ENCODE results near the gene PER3.
"Not testable (repeated sequence)": the region's sequence is repeated elsewhere in the genome, so short reads cannot be mapped to it uniquely, and the experiment has no call there.

The PER3 gene

GRCh38 chr1:7786795-7787194 lies 2.7 kb downstream of the PER3 start:
- no peak for DNase-seq (ENCODE audit: low read depth, low spot score)
- H3K9ac ChIP-seq (ENCODE audit: insufficient read length, low read depth): no peak overlapping the region
- TF ChIP-seq YY1 (IDR thresholded peaks at IDR 0.05; ENCODE audit: insufficient read depth, insufficient read length) (no peak), ZNF274 (IDR thresholded peaks at IDR 0.05; ENCODE audit: low read depth, low read length) (no peak), SUZ12 (IDR thresholded peaks at IDR 0.05; ENCODE audit: extremely low read depth, insufficient read depth, insufficient read length) (no peak)
- no peaks in the 10 kb centered on the region for H3K4me1 ChIP-seq (ENCODE audit: insufficient read depth, insufficient read length)
- H3K9me3 ChIP-seq (ENCODE audit: insufficient read depth, low read length): peaks cover 29% of the 10 kb centered on the region
- peaks cover 9% of the 10 kb centered on the region for H3K36me3 ChIP-seq (ENCODE audit: insufficient read depth, insufficient read length, low read length)
- no peak overlapping the region for H3K4me3 ChIP-seq (ENCODE audit: insufficient read length, low read depth)
- H3K27me3 ChIP-seq (ENCODE audit: insufficient read depth, insufficient read length): peaks cover 5% of the 10 kb centered on the region

- no peak for DNase-seq (ENCODE audit: low read depth, low spot score)
- peaks cover 36% of the 10 kb centered on the region for H3K9me3 ChIP-seq (ENCODE audit: insufficient read depth, low read length)
- H3K27me3 ChIP-seq (ENCODE audit: insufficient read depth, insufficient read length): peaks cover 3% of the 10 kb centered on the region
- TF ChIP-seq SUZ12 (IDR thresholded peaks at IDR 0.05; ENCODE audit: extremely low read depth, insufficient read depth, insufficient read length) (no peak), YY1 (IDR thresholded peaks at IDR 0.05; ENCODE audit: insufficient read depth, insufficient read length) (no peak), ZNF274 (IDR thresholded peaks at IDR 0.05; ENCODE audit: low read depth, low read length) (no peak)
- peaks cover 9% of the 10 kb centered on the region for H3K36me3 ChIP-seq (ENCODE audit: insufficient read depth, insufficient read length, low read length)
- no peaks in the 10 kb centered on the region for H3K4me1 ChIP-seq (ENCODE audit: insufficient read depth, insufficient read length)
- H3K4me3 ChIP-seq (ENCODE audit: insufficient read length, low read depth): no peak overlapping the region
- H3K9ac ChIP-seq (ENCODE audit: insufficient read length, low read depth): no peak overlapping the region
Observed at GRCh38 chr1:7789828-7790227, 5.7 kb downstream of the PER3 start.

DNA sequence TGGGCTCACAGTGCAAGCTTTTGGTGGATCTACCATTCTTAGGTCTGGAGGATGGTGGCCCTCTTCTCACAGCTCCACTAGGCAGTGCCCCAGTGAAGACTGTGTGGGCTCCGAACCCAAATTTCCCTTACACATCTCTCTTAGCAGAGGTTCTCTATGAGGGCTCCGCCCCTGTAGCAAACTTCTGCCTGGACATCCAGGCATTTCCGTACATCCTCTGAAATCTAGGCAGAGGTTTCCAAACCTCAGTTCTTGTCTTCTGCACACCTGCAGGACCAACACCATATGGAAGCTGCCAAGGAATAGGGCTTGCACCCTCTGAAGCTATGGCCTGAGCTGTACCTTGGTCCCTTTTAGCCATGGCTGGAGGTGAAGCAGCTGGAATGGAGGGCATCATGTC lies 6.9 kb downstream of the PER3 start:
- H3K9me3 ChIP-seq (ENCODE audit: insufficient read depth, low read length): peaks cover 36% of the 10 kb centered on the region
- H3K36me3 ChIP-seq (ENCODE audit: insufficient read depth, insufficient read length, low read length); H3K27me3 ChIP-seq (ENCODE audit: insufficient read depth, insufficient read length); H3K4me1 ChIP-seq (ENCODE audit: insufficient read depth, insufficient read length); H3K9ac ChIP-seq (ENCODE audit: insufficient read length, low read depth); H3K4me3 ChIP-seq (ENCODE audit: insufficient read length, low read depth); DNase-seq (ENCODE audit: low read depth, low spot score): not testable (repeated sequence)

GRCh38 chr1:7795406-7795805 lies 11.3 kb downstream of the PER3 start:
- Histone ChIP-seq H3K36me3 (ENCODE audit: insufficient read depth, insufficient read length, low read length) (no peaks in the 10 kb centered on the region), H3K4me1 (ENCODE audit: insufficient read depth, insufficient read length) (no peaks in the 10 kb centered on the region), H3K27me3 (ENCODE audit: insufficient read depth, insufficient read length) (no peaks in the 10 kb centered on the region), H3K4me3 (ENCODE audit: insufficient read length, low read depth) (no peak overlapping the region), H3K9me3 (ENCODE audit: insufficient read depth, low read length) (peaks cover 22% of the 10 kb centered on the region), H3K9ac (ENCODE audit: insufficient read length, low read depth) (no peak overlapping the region)
- no peak for DNase-seq (ENCODE audit: low read depth, low spot score)
- no peak for TF ChIP-seq ZNF274 (IDR thresholded peaks at IDR 0.05; ENCODE audit: low read depth, low read length)
- TF ChIP-seq YY1 (IDR thresholded peaks at IDR 0.05; ENCODE audit: insufficient read depth, insufficient read length): no peak
- TF ChIP-seq SUZ12 (IDR thresholded peaks at IDR 0.05; ENCODE audit: extremely low read depth, insufficient read depth, insufficient read length): no peak

GRCh38 chr1:7805460-7805859 lies 21.4 kb downstream of the PER3 start:
- TF ChIP-seq SUZ12 (IDR thresholded peaks at IDR 0.05; ENCODE audit: extremely low read depth, insufficient read depth, insufficient read length): no peak
- no peak for TF ChIP-seq ZNF274 (IDR thresholded peaks at IDR 0.05; ENCODE audit: low read depth, low read length)
- no peak for TF ChIP-seq YY1 (IDR thresholded peaks at IDR 0.05; ENCODE audit: insufficient read depth, insufficient read length)
- H3K27me3 ChIP-seq (ENCODE audit: insufficient read depth, insufficient read length): no peaks in the 10 kb centered on the region
- no peak overlapping the region for H3K9ac ChIP-seq (ENCODE audit: insufficient read length, low read depth)
- no peaks in the 10 kb centered on the region for H3K4me1 ChIP-seq (ENCODE audit: insufficient read depth, insufficient read length)
- no peak for DNase-seq (ENCODE audit: low read depth, low spot score)
- H3K4me3 ChIP-seq (ENCODE audit: insufficient read length, low read depth): no peak overlapping the region
- peaks cover 2% of the 10 kb centered on the region for H3K36me3 ChIP-seq (ENCODE audit: insufficient read depth, insufficient read length, low read length)
- H3K9me3 ChIP-seq (ENCODE audit: insufficient read depth, low read length): no peaks in the 10 kb centered on the region

DNA sequence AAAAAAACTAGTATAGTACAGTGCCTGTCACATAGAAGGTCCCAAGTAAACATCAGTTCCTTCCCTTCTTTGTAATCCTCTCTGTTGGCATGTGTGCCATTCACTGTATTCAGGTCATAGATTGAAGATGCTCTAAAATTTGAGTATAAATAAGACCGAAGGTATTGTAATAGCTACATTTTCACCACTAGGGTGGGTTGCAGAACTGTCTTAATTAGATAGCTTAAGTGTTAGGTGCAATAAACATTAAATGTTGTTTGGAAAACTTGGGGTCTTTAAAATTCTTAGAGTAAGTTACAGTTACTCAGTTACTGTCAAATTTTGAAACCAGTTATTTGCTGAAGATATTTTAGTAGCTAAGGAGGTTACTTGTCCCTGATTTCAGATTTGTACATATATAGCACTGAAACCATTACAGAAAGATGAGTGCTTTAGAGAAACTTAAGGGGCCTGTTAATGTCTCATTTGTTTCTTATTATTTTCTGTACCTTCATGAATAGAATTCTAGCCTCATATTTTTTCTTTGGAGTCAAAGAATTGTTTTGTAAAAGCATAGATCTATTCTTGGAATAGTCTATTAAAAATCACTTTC lies 24.3 kb downstream of the PER3 start:
- no peak overlapping the region for H3K4me3 ChIP-seq (ENCODE audit: insufficient read length, low read depth)
- H3K36me3 ChIP-seq (ENCODE audit: insufficient read depth, insufficient read length, low read length): no peaks in the 10 kb centered on the region
- H3K27me3 ChIP-seq (ENCODE audit: insufficient read depth, insufficient read length): no peaks in the 10 kb centered on the region
- peaks cover 8% of the 10 kb centered on the region for H3K9me3 ChIP-seq (ENCODE audit: insufficient read depth, low read length)
- no peak overlapping the region for H3K9ac ChIP-seq (ENCODE audit: insufficient read length, low read depth)
- no peak for TF ChIP-seq ZNF274 (IDR thresholded peaks at IDR 0.05; ENCODE audit: low read depth, low read length)
- TF ChIP-seq YY1 (IDR thresholded peaks at IDR 0.05; ENCODE audit: insufficient read depth, insufficient read length): no peak
- no peak for TF ChIP-seq SUZ12 (IDR thresholded peaks at IDR 0.05; ENCODE audit: extremely low read depth, insufficient read depth, insufficient read length)
- DNase-seq (ENCODE audit: low read depth, low spot score): no peak
- H3K4me1 ChIP-seq (ENCODE audit: insufficient read depth, insufficient read length): no peaks in the 10 kb centered on the region

DNA sequence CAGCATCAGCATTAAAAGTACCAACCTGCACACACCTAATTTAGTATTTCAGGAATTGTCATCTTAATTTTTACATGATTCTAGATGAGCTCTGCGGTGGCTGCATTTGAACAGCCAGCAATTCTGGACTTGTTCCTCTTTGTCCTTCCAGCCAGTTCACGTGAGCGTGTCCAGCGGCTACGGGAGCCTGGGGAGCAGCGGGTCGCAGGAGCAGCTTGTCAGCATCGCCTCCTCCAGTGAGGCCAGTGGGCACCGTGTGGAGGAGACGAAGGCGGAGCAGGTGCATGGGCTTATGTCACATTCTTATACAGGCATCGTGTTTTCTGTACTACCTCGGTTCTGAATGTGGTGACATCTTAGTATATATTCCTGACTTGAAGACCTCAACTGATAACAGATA lies 25.7 kb downstream of the PER3 start:
- no peak for TF ChIP-seq YY1 (IDR thresholded peaks at IDR 0.05; ENCODE audit: insufficient read depth, insufficient read length)
- no peak for TF ChIP-seq SUZ12 (IDR thresholded peaks at IDR 0.05; ENCODE audit: extremely low read depth, insufficient read depth, insufficient read length)
- no peak for TF ChIP-seq ZNF274 (IDR thresholded peaks at IDR 0.05; ENCODE audit: low read depth, low read length)
- DNase-seq (ENCODE audit: low read depth, low spot score): no peak
- peaks cover 19% of the 10 kb centered on the region for H3K9me3 ChIP-seq (ENCODE audit: insufficient read depth, low read length)

DNA sequence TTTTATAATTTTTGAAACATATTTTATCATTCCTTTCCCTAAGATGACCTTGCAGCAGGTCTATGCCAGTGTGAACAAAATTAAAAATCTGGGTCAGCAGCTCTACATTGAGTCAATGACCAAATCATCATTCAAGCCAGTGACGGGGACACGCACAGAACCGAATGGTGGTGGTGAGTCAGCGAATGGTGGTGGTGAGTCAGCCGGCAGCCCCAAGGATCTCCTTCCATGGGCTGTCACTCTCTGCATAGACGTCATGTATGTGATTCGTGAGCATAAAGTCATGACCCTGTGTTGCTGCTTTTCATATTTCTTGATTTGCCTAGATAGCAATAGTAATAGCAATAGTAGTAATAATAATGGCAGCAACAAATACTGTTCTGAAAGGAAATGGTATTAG lies 26.3 kb downstream of the PER3 start:
- no peak overlapping the region for H3K9ac ChIP-seq (ENCODE audit: insufficient read length, low read depth)
- no peak overlapping the region for H3K4me3 ChIP-seq (ENCODE audit: insufficient read length, low read depth)
- H3K9me3 ChIP-seq (ENCODE audit: insufficient read depth, low read length): peaks cover 19% of the 10 kb centered on the region
- TF ChIP-seq SUZ12 (IDR thresholded peaks at IDR 0.05; ENCODE audit: extremely low read depth, insufficient read depth, insufficient read length): no peak
- TF ChIP-seq ZNF274 (IDR thresholded peaks at IDR 0.05; ENCODE audit: low read depth, low read length): no peak
- TF ChIP-seq YY1 (IDR thresholded peaks at IDR 0.05; ENCODE audit: insufficient read depth, insufficient read length): no peak
- no peaks in the 10 kb centered on the region for H3K36me3 ChIP-seq (ENCODE audit: insufficient read depth, insufficient read length, low read length)
- DNase-seq (ENCODE audit: low read depth, low spot score): no peak
- H3K27me3 ChIP-seq (ENCODE audit: insufficient read depth, insufficient read length): no peaks in the 10 kb centered on the region
- no peaks in the 10 kb centered on the region for H3K4me1 ChIP-seq (ENCODE audit: insufficient read depth, insufficient read length)

More for the DNA sequence above, 25.7 kb downstream of the PER3 start:
- H3K36me3 ChIP-seq (ENCODE audit: insufficient read depth, insufficient read length, low read length): no peaks in the 10 kb centered on the region
- no peaks in the 10 kb centered on the region for H3K27me3 ChIP-seq (ENCODE audit: insufficient read depth, insufficient read length)
- no peak overlapping the region for H3K4me3 ChIP-seq (ENCODE audit: insufficient read length, low read depth)
- no peaks in the 10 kb centered on the region for H3K4me1 ChIP-seq (ENCODE audit: insufficient read depth, insufficient read length)
- no peak overlapping the region for H3K9ac ChIP-seq (ENCODE audit: insufficient read length, low read depth)
